ENCODE results near the gene ATR.

DNA sequence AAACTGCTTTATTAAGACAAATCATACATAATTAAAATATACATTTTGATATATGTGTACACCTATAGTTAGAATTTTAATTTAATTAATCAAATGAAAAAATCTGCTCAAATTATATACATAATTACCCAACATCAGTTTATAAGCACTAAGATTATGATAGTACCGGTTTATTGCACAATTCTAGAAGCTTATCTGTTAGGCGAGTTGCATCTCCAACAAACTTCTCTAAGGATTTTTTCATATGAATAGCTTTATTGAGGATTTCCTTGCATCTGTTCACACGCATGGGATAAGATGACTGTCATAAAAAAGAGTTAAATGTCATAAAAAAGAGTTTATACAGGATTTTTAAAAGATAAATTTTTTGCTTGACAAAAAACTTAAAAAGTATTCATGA lies 110.8 kb downstream of the ATR start:
- TF ChIP-seq POLR2A (IDR thresholded peaks at IDR 0.05) = no peak
- TF ChIP-seq CTCF (IDR thresholded peaks at IDR 0.05) = no peak

Data from body of pancreas (tissue), 4 donors.